GM10266 (cell line): ENCODE data around the gene RPTOR.

Experiments
- DNase-seq: peaks from one replicate; pipeline ENCODE4 v3.0.0; 2012; ENCODE audit errors: extremely low spot score
- CTCF ChIP-seq: IDR thresholded peaks from 2 replicates; pipeline ENCODE4 v1.5.1; 2012; ENCODE audit warnings: mild to moderate bottlenecking, low read depth; ENCODE audit not compliant: control insufficient read depth, insufficient read depth; ENCODE audit errors: missing control alignments

RPTOR gene

DNA sequence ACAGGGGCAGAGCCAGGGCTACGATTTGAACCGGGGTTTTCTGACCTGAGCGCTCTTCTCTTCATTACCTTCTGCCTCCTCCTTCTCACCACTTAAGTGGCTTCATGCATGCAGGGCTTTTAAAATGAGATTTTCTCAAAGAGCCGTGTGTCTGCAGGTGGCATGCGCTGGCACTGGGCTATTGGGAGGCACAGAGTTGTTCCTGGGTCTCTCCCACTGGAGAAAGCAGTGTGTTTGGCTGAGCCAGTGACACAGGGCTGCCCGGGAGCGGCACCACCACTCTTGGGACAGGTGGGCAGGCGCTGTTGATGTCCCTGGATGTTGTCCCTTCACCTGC, 228.2 kb downstream of the RPTOR start:
- DNase-seq: no peak
- no peak for TF ChIP-seq CTCF

- TF ChIP-seq CTCF: no peak
- DNase-seq: no peak
Measured at GRCh38 chr17:80773243-80773991, 228.8 kb downstream of the RPTOR start.

DNA sequence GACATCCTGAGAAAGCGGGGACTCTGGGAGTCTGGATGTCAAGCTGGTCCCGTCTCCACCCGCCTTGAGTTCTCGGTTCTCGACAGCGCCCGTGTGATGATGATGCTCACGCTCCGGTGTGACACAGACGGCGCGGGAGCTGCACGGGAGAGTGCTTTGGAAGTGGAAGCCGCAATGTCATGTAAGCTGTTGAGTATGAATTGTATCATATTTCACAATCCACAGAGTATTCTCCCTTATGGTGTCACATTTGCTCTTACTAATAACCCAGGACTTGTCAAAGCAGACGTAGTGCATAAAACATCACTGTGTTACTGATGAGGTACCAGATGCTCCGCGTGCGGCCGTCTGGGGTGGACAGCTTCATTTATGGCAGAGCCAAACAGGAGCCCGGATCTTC, 229.5 kb downstream of the RPTOR start:
- TF ChIP-seq CTCF: no peak
- DNase-seq: no peak

- no peak for TF ChIP-seq CTCF
Measured at GRCh38 chr17:80774643-80775281, 230.1 kb downstream of the RPTOR start.

DNA sequence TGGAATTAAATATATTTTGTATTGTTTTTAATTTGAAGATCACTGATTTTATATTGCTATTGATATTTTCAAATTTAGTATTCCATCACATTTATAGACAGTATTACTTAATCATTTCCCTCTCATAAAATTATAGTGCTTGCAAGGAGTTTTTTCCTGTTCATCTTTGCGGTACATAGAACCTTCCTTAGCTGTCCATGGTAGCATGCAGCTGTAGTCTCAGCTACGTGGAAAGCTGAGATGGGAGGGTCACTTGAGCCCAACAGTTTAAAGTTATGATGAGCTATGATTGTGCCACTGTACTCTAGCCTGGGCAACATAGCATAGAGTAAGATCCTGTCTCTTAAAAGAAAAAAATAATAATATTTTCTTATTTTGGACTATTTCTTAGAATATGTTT, 231.2 kb downstream of the RPTOR start:
- no peak for DNase-seq
- no peak for TF ChIP-seq CTCF

More at GRCh38 chr17:80774643-80775281, 230.1 kb downstream of the RPTOR start:
- DNase-seq: no peak

GRCh38 chr17:80777274-80777673, 232.6 kb downstream of the RPTOR start:
- TF ChIP-seq CTCF: no peak
- DNase-seq: no peak

DNA sequence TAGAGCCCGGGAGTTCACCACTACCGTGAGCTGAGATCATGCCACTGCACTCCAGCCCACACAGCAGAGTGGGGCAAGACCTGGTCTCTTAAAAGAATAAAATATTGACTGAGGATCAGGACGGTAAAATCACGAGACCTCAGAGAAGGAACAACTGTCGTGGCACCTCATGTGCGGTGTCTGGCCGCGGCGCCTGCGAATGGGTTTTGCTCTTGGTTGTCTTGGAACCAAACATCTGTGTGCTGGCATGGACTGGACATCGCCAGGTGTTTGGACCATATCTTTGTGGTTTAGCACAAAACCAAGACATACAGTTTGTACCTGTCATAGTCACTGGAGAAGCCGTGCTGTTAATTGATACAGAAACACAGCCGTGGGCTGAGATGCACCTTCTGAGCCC, 234.1 kb downstream of the RPTOR start:
- DNase-seq: no peak
- no peak for TF ChIP-seq CTCF
